HFFc6 (cell line): ENCODE measurements around the gene NR3C1. TPM values are rescaled to one million over a fixed set of nuclear protein-coding genes. Genes with fewer than 3 reads are reported as not detected.

ENCODE experiments used
- DNase-seq: peaks from one replicate; pipeline ENCODE4 v3.0.0-alpha.2; 2018
- H3K27ac Mint-ChIP-seq: 2 replicates; pipeline ENCODE4 v1.8.0; 2020; ENCODE audit warnings: mild to moderate bottlenecking, mixed read lengths
- H3K27me3 Mint-ChIP-seq: 2 replicates; pipeline ENCODE4 v1.8.0; 2021; ENCODE audit warnings: mild to moderate bottlenecking, moderate library complexity, mixed read lengths; ENCODE audit not compliant: insufficient read depth
- H3K36me3 Mint-ChIP-seq: 2 replicates; pipeline ENCODE4 v1.8.0; 2021; ENCODE audit warnings: low read depth, mixed read lengths
- H3K4me1 Mint-ChIP-seq: 2 replicates; pipeline ENCODE4 v1.8.0; 2020; ENCODE audit warnings: low read depth, mixed read lengths
- H3K4me3 Mint-ChIP-seq: 2 replicates; pipeline ENCODE4 v1.8.0; 2020; ENCODE audit warnings: mild to moderate bottlenecking, moderate library complexity, mixed read lengths
- H3K9me3 Mint-ChIP-seq: 2 replicates; pipeline ENCODE4 v1.8.0; 2020; ENCODE audit warnings: mild to moderate bottlenecking, mixed read lengths
- total RNA-seq, 6 experiments: library from RNA; stranded (reverse); fragmentation: NEBNext Ultra II Directional; extraction: Animal tissue kit (Norgen Biotek cat#: 25700); gene quantifications; 2 replicates in 1 of 6; 3 replicates in 5 of 6; pipeline ENCODE4 v1.2.3, GENCODE V29; 2021
- TF ChIP-seq, protein P1 (sequence below): fragments of 200-600 bp; sonication (generic); IDR thresholded peaks from 2 replicates; pipeline ENCODE4 v1.5.0; 2021; ENCODE audit warnings: antibody characterized with exemption, mild to moderate bottlenecking

Gene NR3C1
- total RNA-seq, 6 experiments from 2014 or later: 61.6 to 86.9 (median 71.5) TPM

- no peak overlapping the region for H3K27ac Mint-ChIP-seq
- H3K27me3 Mint-ChIP-seq: no peaks in the 10 kb centered on the region; the same call in 1 of the 2 replicates
- TF ChIP-seq, protein P1, sequence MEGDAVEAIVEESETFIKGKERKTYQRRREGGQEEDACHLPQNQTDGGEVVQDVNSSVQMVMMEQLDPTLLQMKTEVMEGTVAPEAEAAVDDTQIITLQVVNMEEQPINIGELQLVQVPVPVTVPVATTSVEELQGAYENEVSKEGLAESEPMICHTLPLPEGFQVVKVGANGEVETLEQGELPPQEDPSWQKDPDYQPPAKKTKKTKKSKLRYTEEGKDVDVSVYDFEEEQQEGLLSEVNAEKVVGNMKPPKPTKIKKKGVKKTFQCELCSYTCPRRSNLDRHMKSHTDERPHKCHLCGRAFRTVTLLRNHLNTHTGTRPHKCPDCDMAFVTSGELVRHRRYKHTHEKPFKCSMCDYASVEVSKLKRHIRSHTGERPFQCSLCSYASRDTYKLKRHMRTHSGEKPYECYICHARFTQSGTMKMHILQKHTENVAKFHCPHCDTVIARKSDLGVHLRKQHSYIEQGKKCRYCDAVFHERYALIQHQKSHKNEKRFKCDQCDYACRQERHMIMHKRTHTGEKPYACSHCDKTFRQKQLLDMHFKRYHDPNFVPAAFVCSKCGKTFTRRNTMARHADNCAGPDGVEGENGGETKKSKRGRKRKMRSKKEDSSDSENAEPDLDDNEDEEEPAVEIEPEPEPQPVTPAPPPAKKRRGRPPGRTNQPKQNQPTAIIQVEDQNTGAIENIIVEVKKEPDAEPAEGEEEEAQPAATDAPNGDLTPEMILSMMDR: no peak
- no peak for DNase-seq
- peaks cover 58% of the 10 kb centered on the region for H3K4me1 Mint-ChIP-seq
- H3K36me3 Mint-ChIP-seq: no peaks in the 10 kb centered on the region
- H3K4me3 Mint-ChIP-seq: no peak overlapping the region
- no peaks in the 10 kb centered on the region for H3K9me3 Mint-ChIP-seq
Observed at GRCh38 chr5:143436871-143437270, 33.4 kb upstream of the NR3C1 start.

DNA sequence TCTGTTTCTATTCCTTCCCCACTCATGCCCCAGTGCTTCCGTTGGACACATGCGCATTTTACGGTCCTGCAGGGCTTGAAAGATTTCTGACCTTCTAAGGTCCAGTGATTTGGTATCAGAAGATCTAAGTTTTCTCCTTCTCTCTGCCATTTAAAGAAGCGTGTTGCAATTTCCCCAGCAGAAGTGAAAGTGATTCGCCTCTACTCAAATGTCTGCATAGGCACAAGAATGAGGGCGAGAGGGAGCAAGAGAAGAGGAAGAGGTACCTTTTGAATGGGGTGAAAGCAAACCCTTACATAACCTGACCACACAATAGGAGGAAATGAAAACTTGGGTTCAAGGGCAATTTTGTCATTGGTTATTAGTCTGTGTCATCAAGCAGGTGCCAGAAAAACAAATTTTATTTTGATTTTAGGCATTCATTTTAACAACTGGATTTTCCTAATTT is 31.7 kb upstream of the NR3C1 start:
- Mint-ChIP-seq H3K9me3 (no peaks in the 10 kb centered on the region), H3K27me3 (no peaks in the 10 kb centered on the region; the same call in 1 of the 2 replicates), H3K36me3 (no peaks in the 10 kb centered on the region), H3K4me3 (peak overlapping the region; percentile 56), H3K27ac (peak overlapping the region; percentile 40), H3K4me1 (peaks cover 56% of the 10 kb centered on the region)
- DNase-seq: no peak
- TF ChIP-seq, protein P1: no peak

DNA sequence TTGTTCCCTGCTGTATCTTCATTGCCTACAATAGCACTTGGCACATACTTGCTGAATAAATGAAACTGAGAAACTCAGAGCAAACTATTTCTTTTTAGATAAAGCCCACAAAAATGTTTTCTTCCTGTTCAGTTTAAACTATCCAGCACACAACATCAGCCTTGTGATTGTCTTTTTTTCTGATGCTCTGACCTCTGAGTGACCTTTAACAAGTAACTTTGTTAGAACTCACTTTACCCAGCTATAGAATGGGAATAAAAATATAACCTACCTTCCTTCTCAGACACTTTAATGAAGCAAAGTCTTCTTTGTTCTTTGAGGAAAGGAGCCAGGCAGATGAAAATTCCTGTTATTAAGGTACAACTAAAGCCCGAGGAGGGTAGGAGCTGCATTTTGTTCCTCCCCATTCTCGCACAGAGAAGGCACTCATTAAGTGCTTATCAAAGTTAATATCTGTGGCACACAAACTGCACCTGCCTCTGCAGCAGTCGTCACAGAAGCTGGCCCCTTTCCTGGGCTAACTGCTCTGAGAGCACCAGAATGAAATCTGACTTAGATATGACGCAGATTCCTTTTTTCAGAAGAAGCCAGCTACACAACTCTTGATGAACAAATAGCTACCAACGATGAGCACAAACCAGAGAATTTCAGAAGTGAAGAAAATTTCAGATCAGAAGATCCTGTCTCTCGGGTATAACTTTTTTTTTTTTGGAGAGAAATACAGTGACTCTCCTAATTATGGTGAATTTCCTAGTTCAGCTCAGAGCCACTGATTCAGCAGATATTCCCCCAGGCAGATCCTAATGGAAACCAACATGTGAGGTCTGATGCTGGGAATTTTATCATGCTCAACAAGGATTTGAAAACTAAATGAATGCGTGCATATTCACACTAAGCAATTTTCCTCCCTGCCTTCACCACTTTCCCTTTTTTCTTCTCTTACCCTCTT is 31.0 kb upstream of the NR3C1 start:
- H3K4me3 Mint-ChIP-seq: peak overlapping the region; percentile 56
- H3K27ac Mint-ChIP-seq: peak overlapping the region; percentile 40

GRCh38 chr5:143433670-143434069 is 30.2 kb upstream of the NR3C1 start:
- H3K4me3 Mint-ChIP-seq: no peak overlapping the region
- TF ChIP-seq, protein P1: no peak
- DNase-seq: no peak
- H3K27ac Mint-ChIP-seq: no peak overlapping the region
- no peaks in the 10 kb centered on the region; the same call in 1 of the 2 replicates for H3K27me3 Mint-ChIP-seq
- H3K36me3 Mint-ChIP-seq: no peaks in the 10 kb centered on the region
- no peaks in the 10 kb centered on the region for H3K9me3 Mint-ChIP-seq
- H3K4me1 Mint-ChIP-seq: peaks cover 56% of the 10 kb centered on the region

More for the DNA sequence above, 31.0 kb upstream of the NR3C1 start:
- Mint-ChIP-seq H3K27me3 (no peaks in the 10 kb centered on the region; the same call in 1 of the 2 replicates), H3K4me1 (peaks cover 56% of the 10 kb centered on the region), H3K36me3 (no peaks in the 10 kb centered on the region), H3K9me3 (no peaks in the 10 kb centered on the region)
- TF ChIP-seq, protein P1: no peak
- no peak for DNase-seq

DNA sequence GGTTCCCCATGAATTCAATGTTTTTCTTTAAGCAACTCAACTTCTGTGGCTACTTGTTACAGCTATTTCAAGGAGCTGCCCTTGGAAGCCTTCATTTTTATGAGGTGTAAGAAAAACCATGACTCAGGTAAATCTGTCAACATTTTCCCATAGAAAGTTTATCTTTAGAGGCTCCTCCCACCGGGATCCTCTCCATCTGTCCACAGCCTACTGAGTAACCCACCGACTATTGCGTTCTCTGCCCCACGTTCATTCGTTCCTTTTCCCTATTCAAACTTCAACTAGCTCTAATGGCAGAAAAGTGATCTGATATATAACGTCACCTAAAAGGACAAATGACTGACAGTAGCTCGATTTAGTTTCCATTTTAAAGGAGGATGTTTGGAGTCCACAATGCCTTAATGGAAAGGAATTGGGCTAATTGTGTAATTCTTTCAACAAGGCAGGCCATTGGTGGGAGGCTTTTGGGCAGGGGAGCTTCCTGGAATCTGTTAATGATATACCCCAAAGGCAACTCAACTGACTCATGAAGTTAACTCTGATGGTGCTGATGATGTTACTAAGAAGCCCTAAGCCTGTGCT is 29.3 kb upstream of the NR3C1 start:
- Mint-ChIP-seq H3K36me3 (no peaks in the 10 kb centered on the region), H3K27ac (no peak overlapping the region), H3K4me1 (peaks cover 51% of the 10 kb centered on the region), H3K27me3 (no peaks in the 10 kb centered on the region; the same call in 1 of the 2 replicates), H3K9me3 (no peaks in the 10 kb centered on the region), H3K4me3 (no peak overlapping the region)
- DNase-seq: peak; percentile 40
- TF ChIP-seq, protein P1: no peak
